Activated naive CD4-positive, alpha-beta T cell (primary cell): ENCODE measurements around the gene TEX51.

ENCODE experiments used
- DNase-seq, 4 experiments: peaks; one replicate each; lab custom pipeline; 2025; lab: John Stamatoyannopoulos, UW

Gene TEX51

GRCh38 chr2:126898636-126899035 is at the start of gene TEX51:
Gene TEX51 (plus strand): TSS chr2:126898890. CDS start chr2:126898919, 29 bp downstream.
- DNase-seq = no peak

- no peak for DNase-seq
These were observed 49.6 kb upstream of the TEX51 start for GRCh38 chr2:126849054-126849453.

GRCh38 chr2:126849486-126849885 is 49.2 kb upstream of the TEX51 start:
- DNase-seq = no peak

DNA sequence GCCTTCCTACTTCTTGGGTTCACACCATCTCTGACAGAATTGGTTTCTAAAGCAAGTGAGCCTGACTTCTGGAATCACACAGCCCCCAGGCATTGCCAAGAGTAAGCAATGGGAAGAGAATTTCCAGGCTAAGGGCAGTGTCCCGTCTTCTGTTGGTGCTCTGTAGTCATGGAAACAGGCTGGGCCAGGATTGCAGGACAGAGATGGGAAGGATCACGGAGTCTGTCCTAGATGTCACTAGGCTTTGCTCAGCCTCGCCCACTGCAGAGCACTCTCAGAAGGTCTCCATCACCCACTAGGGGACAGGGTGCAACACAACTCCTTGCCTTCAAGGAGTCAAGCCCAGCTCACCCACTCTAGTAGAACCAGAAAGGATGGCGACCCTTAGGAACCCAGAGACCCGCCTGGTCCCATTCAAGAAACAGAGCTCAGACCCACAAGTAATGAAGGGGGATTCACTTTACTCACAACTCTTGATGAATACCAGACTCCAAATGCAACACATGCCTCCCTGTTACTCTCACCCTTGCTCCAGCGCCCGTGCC is 48.6 kb upstream of the TEX51 start:
- DNase-seq = no peak

GRCh38 chr2:126850940-126851339 is 47.8 kb upstream of the TEX51 start:
- no peak for DNase-seq

DNA sequence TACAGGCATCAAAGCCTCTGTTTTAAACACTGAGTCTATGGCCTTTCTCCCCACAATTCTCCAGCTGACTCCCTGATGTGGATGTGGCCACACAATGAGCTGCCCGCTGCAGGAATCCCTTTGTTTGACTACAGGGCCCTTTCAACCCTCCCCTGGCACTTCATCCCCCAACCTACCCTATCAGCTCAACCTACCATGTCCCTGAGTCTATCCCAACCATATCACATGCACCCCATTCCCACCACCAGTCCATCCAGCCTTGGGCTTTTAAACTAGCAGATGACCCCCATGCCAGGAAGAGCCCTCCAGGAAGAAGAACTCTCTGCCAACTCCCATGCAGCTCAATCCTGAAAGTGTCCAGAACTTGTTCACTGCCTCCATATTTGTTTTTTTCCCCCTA is 46.9 kb upstream of the TEX51 start:
- DNase-seq = no peak

GRCh38 chr2:126852361-126852760 is 46.3 kb upstream of the TEX51 start:
- no peak for DNase-seq

DNA sequence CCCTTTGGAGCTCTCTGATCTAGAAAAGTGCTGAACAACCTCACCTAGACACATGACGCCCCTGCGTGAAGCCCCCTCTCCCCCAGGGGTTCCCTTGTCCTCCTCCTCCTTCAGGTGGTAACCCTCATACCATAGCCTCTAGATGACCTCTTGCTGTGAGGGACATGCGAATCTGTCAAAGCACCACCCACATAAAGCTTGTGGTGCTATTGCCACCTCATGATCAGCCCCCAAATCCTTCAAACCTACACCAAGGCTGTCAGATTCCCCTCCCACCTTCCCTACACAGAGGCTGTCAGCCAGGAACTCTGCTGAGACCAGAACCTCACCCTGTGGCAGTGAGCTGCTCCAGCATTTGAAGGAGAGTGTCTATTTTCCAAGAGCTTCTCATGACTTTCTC is 43.1 kb upstream of the TEX51 start:
- no peak for DNase-seq

DNA sequence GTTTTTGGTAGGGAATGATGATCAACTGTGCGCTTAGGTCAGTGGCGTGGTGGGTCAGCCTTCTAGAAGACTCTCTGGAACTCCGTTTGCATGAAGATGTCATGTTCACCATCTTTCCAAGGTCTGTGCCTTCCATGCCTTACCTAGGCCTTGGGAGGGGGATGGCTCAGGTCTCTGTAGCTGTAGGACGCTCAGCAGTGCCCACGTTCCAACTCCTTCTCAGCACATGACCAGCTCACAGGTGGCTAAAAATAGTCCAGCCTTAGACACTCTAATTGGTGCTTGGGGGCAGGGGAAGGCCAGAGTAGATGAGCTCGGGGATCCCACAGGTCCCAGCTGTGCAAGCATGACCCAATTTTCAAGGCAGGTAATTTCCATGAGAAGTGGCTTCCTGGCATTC is 42.3 kb upstream of the TEX51 start:
- no peak for DNase-seq

DNA sequence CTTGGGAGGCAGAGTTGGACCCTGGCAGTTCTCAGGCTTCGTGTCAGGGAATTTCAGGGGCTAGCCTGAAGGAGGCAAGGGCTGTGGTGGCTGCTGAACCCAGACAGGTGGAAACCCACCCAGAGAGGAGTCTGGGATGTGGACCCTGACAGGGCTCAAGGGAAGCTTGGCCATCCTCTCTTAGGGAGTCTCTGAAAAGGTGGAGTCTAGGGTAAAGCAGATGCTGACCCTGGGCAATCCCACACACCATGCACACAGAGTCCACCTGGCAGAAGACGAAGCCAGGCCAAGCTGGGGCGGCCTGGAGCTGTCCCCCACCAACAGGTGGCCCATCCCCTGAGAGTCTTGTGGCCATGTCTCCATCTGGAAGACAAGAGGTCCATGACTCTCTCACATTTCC is 41.2 kb upstream of the TEX51 start:
- no peak for DNase-seq

DNA sequence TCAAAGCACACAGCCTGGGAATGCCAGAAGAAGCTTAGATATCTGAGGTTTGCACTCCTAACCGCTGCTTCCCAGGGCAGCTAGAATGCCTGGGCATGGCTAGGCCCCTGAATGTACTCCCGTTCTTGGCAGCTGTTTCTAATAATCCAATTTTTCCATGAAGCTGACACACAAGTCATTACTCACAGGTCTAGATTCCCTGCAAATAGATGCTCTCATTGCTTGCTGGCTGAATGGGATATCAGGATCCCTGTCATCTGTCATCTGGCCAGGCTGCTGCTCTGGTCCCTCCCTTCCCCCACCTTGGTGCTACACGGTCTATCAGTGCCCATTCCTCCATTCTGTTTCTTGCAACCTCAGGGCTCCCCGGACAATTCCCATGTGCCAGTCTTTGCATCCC is 40.7 kb upstream of the TEX51 start:
- no peak for DNase-seq

- no peak for DNase-seq
These were observed 40.3 kb upstream of the TEX51 start for GRCh38 chr2:126858436-126858835.

- DNase-seq = no peak
These were observed 39.7 kb upstream of the TEX51 start for GRCh38 chr2:126858991-126859390.

- DNase-seq = no peak
These were observed 39.1 kb upstream of the TEX51 start for GRCh38 chr2:126859631-126860030.

DNA sequence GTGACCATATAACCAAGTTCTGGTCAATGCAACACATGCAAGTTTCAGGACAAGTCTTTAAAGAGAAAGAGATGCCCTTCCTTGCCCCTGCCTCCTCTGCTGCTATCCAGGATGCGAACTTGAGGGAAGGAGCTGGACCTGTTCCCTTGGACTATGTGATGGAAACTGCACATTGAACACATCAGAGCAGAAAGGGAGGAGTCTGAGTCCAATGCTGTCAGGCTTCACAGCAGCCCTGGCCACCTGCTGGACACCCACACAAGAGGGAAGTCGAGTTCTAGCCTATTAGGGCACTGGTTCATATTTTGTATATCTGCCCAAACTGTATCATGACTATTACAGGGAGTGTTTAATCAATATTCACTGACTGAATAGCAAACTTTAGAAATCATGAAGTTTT is 38.3 kb upstream of the TEX51 start:
- no peak for DNase-seq

DNA sequence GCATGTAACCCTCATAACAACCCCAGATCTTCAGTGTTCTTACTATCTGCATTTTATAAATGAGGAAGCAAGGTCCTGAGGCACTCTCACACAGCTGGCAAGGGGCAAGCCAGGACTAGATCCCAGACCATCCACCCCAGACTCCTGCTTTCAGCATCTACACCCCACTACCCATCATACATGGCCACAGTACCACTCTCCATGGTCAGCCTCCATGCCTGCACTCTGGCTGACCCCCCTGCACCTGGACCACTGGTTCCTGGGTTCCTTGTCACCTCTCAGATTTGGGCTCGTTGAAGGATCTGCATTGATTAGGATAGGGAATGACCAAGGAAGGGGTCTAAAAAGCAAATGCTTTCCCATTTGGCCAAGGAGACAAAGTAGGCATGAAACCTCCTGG is 36.0 kb upstream of the TEX51 start:
- no peak for DNase-seq

GRCh38 chr2:126863336-126864015 is 35.2 kb upstream of the TEX51 start:
- no peak for DNase-seq

DNA sequence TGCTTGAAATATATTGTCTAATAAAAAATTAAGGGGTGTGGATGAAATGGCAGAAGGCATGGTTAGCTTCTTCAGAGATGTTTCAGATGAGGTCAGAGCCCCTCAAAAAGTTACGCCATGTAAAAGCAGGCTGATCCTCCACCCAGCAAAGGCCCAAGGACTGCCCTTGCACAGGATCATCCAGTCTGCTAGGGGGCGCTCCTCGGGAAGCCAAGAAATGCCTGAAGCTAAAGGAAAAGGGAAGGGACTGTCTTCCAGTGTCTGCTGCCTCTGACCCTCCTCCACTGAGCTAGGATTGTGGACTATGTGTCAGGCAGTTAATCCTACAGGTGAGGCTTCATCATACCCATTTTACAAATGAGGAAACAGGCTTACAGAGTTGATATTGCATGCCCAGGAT is 33.8 kb upstream of the TEX51 start:
- no peak for DNase-seq

DNA sequence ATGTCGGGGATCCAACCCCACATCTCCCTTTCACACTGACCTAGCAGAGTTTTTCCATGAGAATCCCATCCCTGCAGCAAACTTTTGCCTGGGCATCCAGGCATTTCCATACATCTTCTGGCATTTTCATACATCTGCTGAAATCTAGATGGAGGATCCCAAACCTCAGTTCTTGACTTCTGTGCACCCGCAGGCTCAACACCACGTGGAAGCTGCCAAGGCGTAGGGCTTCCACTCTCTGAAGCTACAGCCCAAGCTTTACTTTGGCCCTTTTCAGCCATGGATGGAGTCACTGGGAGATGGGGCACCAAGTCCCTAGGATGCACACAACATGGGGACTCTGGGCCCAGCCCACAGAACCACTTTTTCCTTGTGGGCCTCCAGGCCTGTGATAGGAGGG is 32.2 kb upstream of the TEX51 start:
- DNase-seq = no peak

DNA sequence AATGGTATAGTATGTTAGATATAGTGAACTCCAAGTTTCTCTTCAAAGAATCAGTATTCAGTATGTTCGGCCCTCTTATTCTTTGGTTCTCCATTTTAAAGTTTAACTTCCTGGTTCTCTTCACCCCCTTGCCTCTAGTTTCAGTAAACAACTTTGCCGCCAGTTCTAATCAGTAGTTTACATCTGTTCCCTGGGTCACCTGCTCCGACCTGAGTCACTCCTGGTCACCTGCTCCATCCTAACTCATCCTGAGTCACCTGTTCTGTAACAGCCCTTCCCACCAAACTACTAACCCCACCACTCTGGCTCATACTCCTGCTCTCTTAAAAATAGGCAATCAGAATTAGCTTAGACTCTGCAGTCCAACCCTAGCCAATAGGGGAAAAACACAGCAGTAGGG is 23.7 kb upstream of the TEX51 start:
- DNase-seq = no peak

DNA sequence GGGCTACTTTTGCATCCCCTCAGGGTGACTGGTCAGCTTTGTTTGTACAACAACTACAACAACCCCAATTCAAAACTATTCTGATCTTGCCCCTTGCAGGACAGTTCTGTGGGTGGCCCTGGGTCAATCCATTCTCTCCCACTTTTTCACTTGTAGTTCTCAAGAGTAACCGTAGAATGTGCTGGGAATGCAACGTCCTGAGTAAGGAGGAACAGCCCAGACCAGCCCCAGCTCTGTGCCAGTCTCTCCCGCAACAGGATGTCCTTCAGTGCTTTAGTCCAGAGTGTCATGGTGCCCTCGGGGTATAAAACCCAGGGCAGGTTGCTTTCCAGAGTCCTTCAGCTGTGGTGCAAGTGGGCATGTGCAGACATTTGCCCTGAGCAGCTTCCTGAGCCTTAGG is 22.1 kb upstream of the TEX51 start:
- DNase-seq = no peak

- no peak for DNase-seq
These were observed 21.6 kb upstream of the TEX51 start for GRCh38 chr2:126877041-126877440.

- no peak for DNase-seq
These were observed 20.7 kb upstream of the TEX51 start for GRCh38 chr2:126877861-126878565.

DNA sequence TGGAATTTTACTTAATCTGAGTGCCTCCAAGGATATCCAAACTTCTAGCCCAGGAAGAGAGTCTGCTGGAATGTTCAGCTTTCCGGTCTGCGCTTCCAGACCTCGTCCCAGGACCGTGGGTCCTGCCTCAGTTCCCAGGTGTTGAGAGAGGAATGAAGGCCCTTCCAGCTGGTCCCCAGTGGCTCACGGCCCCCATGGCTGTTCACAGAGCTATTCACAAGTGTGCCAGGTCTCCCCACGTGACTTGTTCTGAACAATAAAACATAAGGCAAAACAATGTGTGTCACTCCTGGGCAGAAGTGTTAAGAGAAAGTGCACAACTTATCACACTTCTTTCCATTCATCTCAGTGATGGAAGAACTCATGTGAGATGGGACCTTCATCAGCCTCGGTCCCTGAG is 20.1 kb upstream of the TEX51 start:
- no peak for DNase-seq
